ENCODE measurements around the gene IFI27L1.

The IFI27L1 gene

GRCh38 chr14:94115058-94115591 lies 34.0 kb downstream of the IFI27L1 start:
- H3K9me2 ChIP-seq (replicated peaks; ENCODE audit: insufficient read depth, low read length), result no peaks in the 10 kb centered on the region
- H3K79me2 ChIP-seq (ENCODE audit: low read length), result no peaks in the 10 kb centered on the region
- TF ChIP-seq EZH2 (optimal IDR thresholded peaks at IDR 0.05; ENCODE audit: low read depth, low read length) (no peak), CTCF (IDR thresholded peaks at IDR 0.05; ENCODE audit: low read length) (no peak), EZH2phosphoT487 (IDR thresholded peaks at IDR 0.05; ENCODE audit: low read length) (no peak)
- H3K4me1 ChIP-seq (ENCODE audit: low read length), result no peaks in the 10 kb centered on the region
- no peaks in the 10 kb centered on the region for H4K20me1 ChIP-seq (ENCODE audit: insufficient read depth, low read length)
- no peaks in the 10 kb centered on the region for H3K27me3 ChIP-seq (replicated peaks; ENCODE audit: insufficient read depth, low read length)
- no peaks in the 10 kb centered on the region for H3K9me3 ChIP-seq (replicated peaks; ENCODE audit: insufficient read depth, low read length)
- no peak for DNase-seq
- no peaks in the 10 kb centered on the region for H3F3A ChIP-seq (ENCODE audit: insufficient read depth, low read length)
- H3K27ac ChIP-seq (ENCODE audit: low read length), result no peak overlapping the region
- no peak overlapping the region for H3K4me3 ChIP-seq (ENCODE audit: low read length)
- H2AFZ ChIP-seq (ENCODE audit: low read length), result no peak overlapping the region
- H3K36me3 ChIP-seq (replicated peaks; ENCODE audit: insufficient read depth, low read length), result no peaks in the 10 kb centered on the region
- H3K9ac ChIP-seq (ENCODE audit: low read length), result no peak overlapping the region
- H3K4me2 ChIP-seq (ENCODE audit: low read depth, low read length), result no peak overlapping the region

GRCh38 chr14:94115631-94116030 lies 34.5 kb downstream of the IFI27L1 start:
- no peak for DNase-seq
- no peaks in the 10 kb centered on the region for H4K20me1 ChIP-seq (ENCODE audit: insufficient read depth, low read length)
- H3K9me2 ChIP-seq (replicated peaks; ENCODE audit: insufficient read depth, low read length), result no peaks in the 10 kb centered on the region
- no peak overlapping the region for H3K4me2 ChIP-seq (ENCODE audit: low read depth, low read length)
- no peak for TF ChIP-seq EZH2phosphoT487 (IDR thresholded peaks at IDR 0.05; ENCODE audit: low read length)
- TF ChIP-seq EZH2 (optimal IDR thresholded peaks at IDR 0.05; ENCODE audit: low read depth, low read length), result no peak
- TF ChIP-seq CTCF (IDR thresholded peaks at IDR 0.05; ENCODE audit: low read length), result no peak
- no peaks in the 10 kb centered on the region for H3K9me3 ChIP-seq (replicated peaks; ENCODE audit: insufficient read depth, low read length)
- no peaks in the 10 kb centered on the region for H3K36me3 ChIP-seq (replicated peaks; ENCODE audit: insufficient read depth, low read length)
- no peaks in the 10 kb centered on the region for H3K79me2 ChIP-seq (ENCODE audit: low read length)
- no peaks in the 10 kb centered on the region for H3K4me1 ChIP-seq (ENCODE audit: low read length)
- H3F3A ChIP-seq (ENCODE audit: insufficient read depth, low read length), result no peaks in the 10 kb centered on the region
- H3K4me3 ChIP-seq (ENCODE audit: low read length), result no peak overlapping the region
- H2AFZ ChIP-seq (ENCODE audit: low read length), result no peak overlapping the region
- no peaks in the 10 kb centered on the region for H3K27me3 ChIP-seq (replicated peaks; ENCODE audit: insufficient read depth, low read length)
- H3K9ac ChIP-seq (ENCODE audit: low read length), result no peak overlapping the region
- no peak overlapping the region for H3K27ac ChIP-seq (ENCODE audit: low read length)

GRCh38 chr14:94116701-94117100 lies 35.6 kb downstream of the IFI27L1 start:
- no peaks in the 10 kb centered on the region for H3K4me1 ChIP-seq (ENCODE audit: low read length)

More at GRCh38 chr14:94116701-94117100, 35.6 kb downstream of the IFI27L1 start:
- no peaks in the 10 kb centered on the region for H3K36me3 ChIP-seq (replicated peaks; ENCODE audit: insufficient read depth, low read length)
- no peaks in the 10 kb centered on the region for H3K9me3 ChIP-seq (replicated peaks; ENCODE audit: insufficient read depth, low read length)
- no peaks in the 10 kb centered on the region for H3K27me3 ChIP-seq (replicated peaks; ENCODE audit: insufficient read depth, low read length)
- H3K27ac ChIP-seq (ENCODE audit: low read length), result no peak overlapping the region
- no peaks in the 10 kb centered on the region for H3F3A ChIP-seq (ENCODE audit: insufficient read depth, low read length)
- no peaks in the 10 kb centered on the region for H3K9me2 ChIP-seq (replicated peaks; ENCODE audit: insufficient read depth, low read length)
- H3K9ac ChIP-seq (ENCODE audit: low read length), result no peak overlapping the region
- no peak for TF ChIP-seq EZH2 (optimal IDR thresholded peaks at IDR 0.05; ENCODE audit: low read depth, low read length)
- TF ChIP-seq EZH2phosphoT487 (IDR thresholded peaks at IDR 0.05; ENCODE audit: low read length), result no peak
- TF ChIP-seq CTCF (IDR thresholded peaks at IDR 0.05; ENCODE audit: low read length), result no peak
- H3K4me2 ChIP-seq (ENCODE audit: low read depth, low read length), result no peak overlapping the region
- no peak overlapping the region for H2AFZ ChIP-seq (ENCODE audit: low read length)
- H4K20me1 ChIP-seq (ENCODE audit: insufficient read depth, low read length), result no peaks in the 10 kb centered on the region
- no peak overlapping the region for H3K4me3 ChIP-seq (ENCODE audit: low read length)
- no peak for DNase-seq
- H3K79me2 ChIP-seq (ENCODE audit: low read length), result no peaks in the 10 kb centered on the region

Measured in MM.1S (cell line).